Measurements from ENCODE around the gene PLA2G5.
A peak's percentile ranks its signal among the peaks of the same experiment; 100 is the strongest.
"Not testable (repeated sequence)": the region's sequence is repeated elsewhere in the genome, so short reads cannot be mapped to it uniquely, and the experiment has no call there.

PLA2G5 gene

DNA sequence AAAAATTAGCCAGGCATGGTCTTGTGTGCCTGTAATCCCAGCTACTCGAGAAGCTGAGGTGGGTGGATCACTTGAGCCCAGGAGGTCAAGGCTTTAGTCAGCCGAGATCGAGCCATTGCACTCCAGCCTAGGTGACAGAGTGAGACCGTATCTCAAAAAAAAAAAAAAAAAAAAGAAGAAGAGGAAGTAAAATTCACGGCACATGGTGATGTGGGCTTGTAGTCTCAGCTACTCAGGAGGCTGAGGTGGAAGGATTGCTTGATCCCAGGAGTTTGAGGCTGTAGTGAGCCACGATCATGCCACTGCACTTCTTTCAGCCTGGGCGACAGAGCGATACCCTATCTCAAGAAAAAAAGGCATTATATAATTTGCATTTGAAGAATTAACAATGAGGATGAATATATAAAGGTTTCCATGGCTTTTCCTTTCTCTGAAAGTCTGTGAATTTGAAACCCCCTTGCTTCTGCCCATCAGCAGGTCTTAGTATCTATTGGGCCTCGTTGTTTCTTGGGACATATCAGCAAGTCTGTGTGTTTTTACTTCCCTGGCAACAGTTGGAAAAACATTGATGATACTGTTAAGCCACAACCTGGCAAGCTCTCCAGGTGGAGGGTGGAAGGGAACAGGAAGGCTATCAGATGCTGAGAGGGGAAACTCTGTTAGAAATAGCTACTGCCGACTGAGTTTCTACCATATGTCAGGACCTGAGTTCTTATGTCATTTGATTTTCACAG, 53.9 kb downstream of the PLA2G5 start:
- DNase-seq: no peak

DNA sequence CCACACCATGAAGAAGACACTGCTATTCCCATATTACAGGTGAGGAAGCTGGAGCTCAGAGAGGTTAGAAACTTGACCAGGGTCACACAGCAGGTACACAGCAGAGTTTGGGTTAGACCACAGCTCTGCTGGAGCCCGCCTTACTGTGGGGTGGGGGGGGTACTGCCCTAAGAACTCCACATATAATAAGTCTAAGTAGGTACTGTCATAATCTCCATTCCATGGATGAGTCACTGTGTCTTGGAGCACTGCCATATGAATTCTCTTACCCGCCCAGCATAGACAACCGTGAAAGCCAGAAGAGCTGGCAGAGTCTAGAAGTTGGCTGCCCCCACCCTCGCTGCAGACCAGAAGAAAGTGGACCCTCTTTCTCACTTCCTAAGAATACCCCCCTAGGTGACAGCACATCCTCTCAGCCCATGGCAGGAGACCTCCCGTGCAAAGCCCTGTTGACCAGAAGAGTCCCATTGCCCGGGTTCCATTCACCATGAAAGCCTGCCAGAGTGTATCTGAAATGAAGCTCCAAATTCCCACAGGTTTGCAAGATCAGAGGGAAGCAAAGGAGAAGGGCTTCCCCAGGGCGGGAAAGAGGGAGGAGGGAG, 54.6 kb downstream of the PLA2G5 start:
- DNase-seq: no peak

DNA sequence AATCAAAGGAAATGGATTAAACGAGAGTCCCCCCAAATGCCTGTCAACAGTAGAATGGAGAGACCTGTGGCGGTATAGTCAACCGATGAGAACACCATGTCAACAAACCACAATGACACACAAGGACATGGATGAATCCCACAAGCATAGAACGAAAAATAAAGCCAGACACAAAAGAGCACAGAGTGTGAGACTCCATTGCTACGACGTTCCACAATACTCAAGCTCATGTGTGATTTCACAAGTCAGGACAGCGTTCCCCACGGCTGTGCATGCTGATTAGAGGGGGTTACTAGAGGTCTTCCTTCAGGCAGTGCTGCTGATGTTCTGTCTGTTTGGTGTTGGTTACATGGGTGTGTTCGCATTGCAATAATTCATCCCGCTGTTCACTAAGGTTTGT, 55.1 kb downstream of the PLA2G5 start:
- DNase-seq: no peak

DNA sequence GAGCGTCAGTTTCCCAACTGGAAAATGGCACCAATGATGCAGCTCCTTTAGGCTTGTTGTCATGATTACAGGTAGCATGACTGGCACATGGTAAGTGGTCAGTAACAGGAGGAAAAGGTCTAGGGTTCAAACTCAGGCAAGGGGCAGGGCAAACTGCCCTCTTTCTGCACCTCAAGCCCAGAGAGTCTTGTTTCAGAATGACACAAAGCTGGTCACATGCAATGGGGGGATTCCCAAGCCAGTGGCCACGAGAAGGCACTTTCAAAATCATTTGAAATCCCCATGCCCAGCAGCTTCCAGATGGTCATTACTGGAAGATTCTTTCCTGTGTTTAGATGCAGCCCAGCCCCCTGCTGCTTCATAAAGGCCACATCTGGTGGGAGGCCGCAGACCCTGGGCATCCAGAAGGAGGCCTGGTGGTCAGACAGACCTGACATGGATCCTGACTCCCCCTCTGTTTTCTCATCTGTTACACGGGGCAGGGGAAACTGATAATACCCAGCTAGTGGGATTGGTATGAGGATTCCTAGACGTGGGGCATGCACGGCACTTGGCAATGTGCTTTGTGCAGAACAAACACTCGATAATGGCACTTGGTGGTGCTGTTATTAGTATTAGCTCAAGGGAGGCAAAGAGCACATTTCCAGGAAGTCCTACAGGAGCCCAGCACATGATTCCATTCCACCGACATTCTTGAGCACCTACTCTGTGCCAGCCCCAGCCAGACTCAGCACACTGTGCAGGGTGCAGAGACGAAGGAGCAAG, 56.2 kb downstream of the PLA2G5 start:
- DNase-seq: no peak

DNA sequence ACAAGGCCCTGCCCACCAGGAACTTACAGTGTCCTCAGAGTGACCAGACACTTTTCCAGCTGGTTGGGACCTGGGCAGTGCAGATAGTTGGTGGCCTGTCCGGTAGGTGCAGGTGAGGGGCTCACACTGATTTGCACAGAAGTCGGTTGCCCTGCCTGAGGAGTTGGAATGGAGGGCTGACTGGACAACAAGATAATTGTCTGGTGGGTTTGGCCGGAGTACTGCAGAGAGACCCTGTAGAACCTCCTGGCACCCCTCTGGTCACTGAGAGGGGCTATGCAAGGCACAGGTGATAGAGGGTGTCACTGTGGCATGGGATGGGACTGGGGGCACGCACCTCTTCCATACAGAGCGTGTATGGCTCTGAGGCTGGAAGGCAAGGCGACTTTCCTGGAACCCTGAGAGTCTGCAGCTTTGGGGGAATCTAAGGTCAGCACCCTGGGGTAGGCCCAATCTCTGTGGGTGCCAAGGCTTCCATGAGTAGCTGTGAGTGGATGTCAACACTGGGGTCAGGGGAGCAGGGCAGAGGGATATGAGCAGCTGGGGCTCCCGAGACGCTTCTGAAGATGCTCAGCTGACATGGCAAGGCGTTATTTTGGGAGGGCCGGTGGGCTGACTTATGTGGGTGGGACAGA, 56.9 kb downstream of the PLA2G5 start:
- DNase-seq: no peak

DNA sequence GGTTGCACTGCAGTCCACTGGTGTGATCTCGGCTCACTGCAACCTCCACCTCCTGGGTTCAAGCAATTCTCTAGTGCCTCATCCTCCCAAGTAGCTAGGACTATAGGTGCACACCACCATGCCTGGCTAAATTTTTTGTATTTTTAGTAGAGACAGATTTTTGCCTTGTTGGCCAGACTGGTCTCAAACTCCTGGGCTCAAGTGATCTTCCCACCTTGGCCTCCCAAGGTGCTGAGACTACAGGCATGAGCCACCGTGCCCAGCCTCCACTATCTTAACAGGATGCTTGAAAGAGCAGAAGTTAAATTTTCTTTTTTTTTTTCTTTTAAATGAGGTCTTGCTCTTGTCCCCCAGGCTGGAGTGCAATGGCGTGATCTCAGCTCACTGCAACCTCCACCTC, 60.5 kb downstream of the PLA2G5 start:
- DNase-seq: not testable (repeated sequence)

DNA sequence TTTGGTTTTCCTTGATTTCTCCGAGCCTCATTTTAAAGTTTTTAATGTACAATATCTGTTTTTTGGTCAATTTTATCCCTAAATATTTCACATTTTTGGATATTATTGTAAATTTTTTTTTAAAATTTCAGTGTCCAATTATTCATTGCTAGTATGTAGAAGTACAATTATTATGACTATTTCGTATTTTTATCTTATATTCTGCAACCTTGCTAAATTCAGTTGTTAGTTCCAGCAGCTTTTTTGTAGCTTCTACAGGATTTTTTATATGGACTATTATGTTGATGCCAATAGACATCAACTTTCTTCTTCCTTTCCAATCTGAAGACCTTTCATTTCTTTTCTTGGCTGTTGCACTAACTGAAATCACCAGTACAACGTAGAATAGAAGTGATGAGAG, 65.0 kb downstream of the PLA2G5 start:
- DNase-seq: no peak

DNA sequence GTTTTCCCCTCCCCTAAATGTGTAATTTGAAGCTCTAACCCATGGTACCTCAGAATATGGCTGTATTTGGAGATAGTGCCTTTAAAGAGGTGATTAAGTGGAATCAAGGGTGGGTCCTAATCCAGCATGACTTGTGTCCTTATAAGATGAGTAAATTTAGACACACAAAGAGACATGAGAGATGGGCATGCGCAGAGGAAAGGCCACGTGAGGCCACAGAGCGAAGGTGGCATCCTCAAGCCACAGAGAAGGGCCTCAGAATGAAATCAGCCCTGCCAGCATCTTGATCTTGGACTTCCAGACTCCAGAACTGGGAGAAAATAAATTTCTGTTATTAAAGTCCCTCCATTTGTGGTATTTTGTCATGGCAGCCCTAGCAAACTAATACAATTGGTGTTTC, 66.3 kb downstream of the PLA2G5 start:
- DNase-seq: no peak

DNA sequence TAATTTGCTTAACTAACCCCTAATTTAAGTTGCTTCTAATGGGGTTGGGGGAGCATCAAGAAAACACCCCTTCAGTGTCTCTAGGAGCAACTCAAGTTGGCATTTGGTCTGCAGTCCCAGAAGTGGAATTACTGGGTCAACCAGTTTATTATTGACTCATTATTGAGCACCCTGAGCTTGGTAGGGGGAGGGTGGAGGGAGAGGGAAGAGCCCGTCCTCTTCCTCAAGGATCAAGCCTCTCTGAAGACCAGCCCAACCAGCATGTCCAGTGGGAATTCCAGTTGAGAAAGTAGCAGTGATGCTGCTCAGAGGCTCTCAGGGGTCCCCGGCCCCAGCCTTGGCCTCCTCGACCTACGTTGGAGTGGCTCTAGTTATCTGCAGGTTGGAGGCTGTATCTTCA, 67.1 kb downstream of the PLA2G5 start:
- DNase-seq: peak in 1 of 3 experiments; percentile 14

DNA sequence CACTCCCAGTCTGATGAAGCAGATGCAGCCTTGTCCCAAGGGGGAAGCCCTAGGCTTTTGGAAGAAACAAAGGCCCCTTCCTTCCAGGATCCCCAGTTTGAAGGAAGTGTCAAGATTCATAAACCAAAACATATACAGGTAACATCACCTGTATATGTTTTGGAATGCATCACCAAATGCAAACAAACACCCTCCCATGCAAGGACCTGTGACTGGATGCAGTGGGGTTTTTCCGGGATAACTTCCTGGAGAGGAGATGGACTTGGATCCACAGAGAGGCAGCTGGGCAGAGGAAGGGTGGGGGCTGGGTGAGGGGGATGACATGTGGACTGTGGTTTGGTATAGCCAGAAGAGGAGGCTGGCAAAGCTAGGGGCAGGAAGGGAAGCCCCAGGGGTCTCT, 67.6 kb downstream of the PLA2G5 start:
- no peak for DNase-seq

DNA sequence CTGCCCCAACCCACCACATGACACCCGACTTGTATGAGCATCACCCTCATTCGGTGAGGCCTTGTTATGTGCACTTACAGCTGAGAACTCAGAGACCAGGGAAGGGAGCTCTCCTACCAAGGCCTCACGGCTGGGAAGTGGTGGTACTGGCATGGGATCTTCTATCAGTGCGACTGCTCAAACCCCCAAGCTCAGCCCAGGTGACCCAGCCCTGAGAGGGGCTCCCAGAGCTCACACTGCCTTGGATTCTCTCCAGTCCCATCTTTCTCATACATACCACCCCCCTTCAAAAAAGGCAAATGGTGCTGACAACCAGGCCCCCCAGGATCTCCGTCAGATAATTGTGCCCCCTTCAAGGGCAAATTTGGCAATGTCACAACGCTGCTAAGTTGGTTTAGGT, 68.4 kb downstream of the PLA2G5 start:
- no peak for DNase-seq

DNA sequence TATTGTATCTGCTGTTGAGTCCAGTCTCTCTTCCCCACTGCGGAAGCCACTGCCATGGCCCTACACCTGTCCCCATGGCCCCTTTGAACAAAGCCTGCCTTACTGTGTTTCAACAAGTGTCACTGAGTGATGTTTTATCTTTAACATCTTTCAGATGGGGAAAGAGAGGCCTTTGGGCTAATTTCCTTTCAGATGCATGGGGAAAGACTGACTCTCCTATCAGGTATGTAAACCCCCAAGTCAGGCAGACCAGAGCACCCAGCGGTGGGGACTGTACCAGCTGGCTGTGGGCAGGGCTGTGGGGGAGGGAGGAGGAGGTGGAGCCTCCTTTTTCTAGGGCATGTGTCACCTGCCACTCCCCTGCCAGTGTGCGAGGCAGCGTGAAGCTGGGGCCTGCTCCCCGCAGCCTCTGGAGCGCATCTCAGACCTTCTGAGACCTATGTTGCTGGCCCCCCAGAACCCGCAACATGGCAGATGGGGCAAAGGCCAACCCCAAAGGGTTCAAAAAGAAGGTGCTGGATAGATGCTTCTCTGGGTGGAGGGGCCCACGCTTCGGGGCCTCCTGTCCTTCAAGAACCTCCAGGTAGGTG, 69.1 kb downstream of the PLA2G5 start, which contains the start of gene PLA2G2F:
PLA2G2F (plus strand) TSS at position 363 of the 590 bp plus-strand sequence; CDS start at position 468, 105 bp downstream.
- DNase-seq: no peak

DNA sequence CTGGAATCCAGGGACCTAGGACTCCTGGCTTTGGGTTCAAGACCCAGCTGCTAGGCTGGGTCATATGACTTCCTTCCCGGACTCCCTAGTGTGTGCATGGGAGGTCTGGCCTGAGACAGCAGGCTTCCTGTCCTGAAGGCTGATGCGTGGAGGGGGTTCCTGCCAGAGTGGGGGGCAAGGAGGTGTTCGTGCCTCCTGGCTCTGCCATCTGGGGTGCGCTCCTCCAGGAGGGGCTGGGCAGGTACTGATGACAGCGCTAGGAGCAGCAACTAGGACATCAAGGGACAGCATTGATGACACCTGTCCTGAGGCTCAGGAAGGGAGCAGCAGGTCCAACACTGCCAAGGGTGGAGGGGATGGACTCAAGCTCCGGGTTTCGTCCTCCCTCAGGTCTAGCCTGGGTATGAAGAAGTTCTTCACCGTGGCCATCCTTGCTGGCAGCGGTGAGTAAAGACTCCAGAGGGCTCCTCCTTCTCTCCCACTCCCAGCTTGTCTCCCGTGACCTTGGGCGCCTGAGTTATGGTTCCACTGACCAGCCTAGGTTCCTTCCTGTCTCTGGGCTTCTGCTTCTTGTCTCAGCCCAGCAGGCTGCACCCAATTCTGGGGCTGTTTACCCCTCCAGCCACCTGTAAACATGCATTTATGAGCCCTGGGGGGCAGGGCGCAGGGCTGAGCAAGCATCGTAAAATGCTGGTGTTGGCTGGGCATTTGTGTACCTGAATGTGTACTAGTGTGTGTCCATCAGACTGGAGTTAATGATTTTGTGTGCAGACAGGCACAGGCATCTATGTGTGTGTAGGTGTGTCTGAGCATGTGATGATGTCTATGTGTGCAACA, 70.0 kb downstream of the PLA2G5 start:
- DNase-seq: no peak

DNA sequence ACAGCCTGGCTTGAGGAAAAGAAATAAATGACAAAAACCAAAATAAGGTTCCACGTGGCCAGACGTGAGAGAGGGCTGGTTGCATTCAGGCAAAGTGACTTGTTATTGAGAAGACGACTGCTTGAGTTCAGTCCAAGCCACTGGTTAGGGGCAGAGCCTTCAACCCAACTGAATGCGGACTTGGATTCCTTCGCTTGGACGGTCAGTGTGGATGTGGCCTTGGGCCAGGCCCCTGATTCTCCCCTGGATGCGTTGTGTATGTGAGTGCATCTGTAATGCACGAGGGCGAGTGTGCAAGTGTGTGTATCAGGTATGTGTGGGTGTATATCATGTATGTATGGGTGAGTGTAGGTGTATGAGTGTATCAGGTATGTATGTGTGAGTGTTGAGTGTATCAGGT, 71.0 kb downstream of the PLA2G5 start:
- no peak for DNase-seq

DNA sequence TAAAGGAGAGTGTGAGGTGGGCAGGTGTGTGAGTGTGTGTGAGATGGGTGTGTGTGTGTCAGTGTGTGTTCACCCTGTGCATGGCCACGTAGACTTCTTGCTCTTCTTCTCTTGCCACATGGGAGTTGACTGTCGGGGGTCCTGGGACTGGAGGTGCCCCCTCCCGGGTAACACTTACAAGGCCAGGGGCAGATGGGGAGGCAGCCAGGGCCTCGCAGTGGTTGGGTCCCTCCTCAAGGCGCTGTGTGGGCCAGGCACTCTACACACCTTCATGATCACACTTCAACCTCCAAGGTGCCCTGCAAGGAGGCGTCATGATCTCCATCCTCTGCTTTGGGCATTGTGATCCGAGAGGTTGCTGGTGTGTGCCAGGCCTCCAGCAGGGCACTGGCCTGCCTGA, 71.5 kb downstream of the PLA2G5 start:
- DNase-seq: no peak

Measured in NCI-H1417 (cell line).